Lung (tissue), 12 donors: ENCODE results near the gene ADAMTS14. TPM values are rescaled to one million over a fixed set of nuclear protein-coding genes. Genes with fewer than 3 reads are reported as not detected.

Source experiments
- ATAC-seq: fragments of 200-7000 bp; cut with Tn5 transposase; one replicate; pipeline ENCODE4 v1.9.1; 2020; ENCODE audit warnings: moderate number of reproducible peaks; ENCODE audit not compliant: insufficient read depth, low FRiP score
- DNase-seq, 3 donors: peaks; one replicate each; pipeline ENCODE4 v3.0.0-alpha.2; 2013 to 2017
- H3K27ac ChIP-seq, 2 donors: one replicate each; pipeline ENCODE4 v1.5.1; 2013; ENCODE audit warnings: mild to moderate bottlenecking in 2 of 2, moderate library complexity in 2 of 2, control low read depth in 1 of 2, inconsistent platforms in 1 of 2, low read depth in 1 of 2, low read length in 1 of 2
- H3K27me3 ChIP-seq, 3 donors: one replicate each; pipeline ENCODE4 v1.5.1; 2013; ENCODE audit warnings: low read length in 2 of 3; ENCODE audit not compliant: control insufficient read depth in 3 of 3, insufficient read depth in 3 of 3
- H3K36me3 ChIP-seq, 4 donors: one replicate each; pipeline ENCODE4 v1.5.1; 2013; ENCODE audit warnings: low read length in 4 of 4, mild to moderate bottlenecking in 1 of 4, moderate library complexity in 1 of 4; ENCODE audit not compliant: control insufficient read depth in 4 of 4, insufficient read depth in 4 of 4
- H3K4me1 ChIP-seq, 5 donors: one replicate each; pipeline ENCODE4 v1.5.1; 2013; ENCODE audit warnings: low read length in 5 of 5, mild to moderate bottlenecking in 2 of 5, moderate library complexity in 1 of 5; ENCODE audit not compliant: control insufficient read depth in 5 of 5, insufficient read depth in 5 of 5
- H3K4me3 ChIP-seq: one replicate; pipeline ENCODE4 v1.5.1; 2013; ENCODE audit warnings: mild to moderate bottlenecking, control low read depth, moderate library complexity
- H3K9ac ChIP-seq, 2 donors: one replicate each; pipeline ENCODE4 v1.5.1; 2013; ENCODE audit warnings: low read length in 2 of 2, control low read depth in 1 of 2; ENCODE audit not compliant: insufficient read depth in 1 of 2
- H3K9me3 ChIP-seq, 4 donors: one replicate each; pipeline ENCODE4 v1.5.1; 2013; ENCODE audit warnings: low read length in 3 of 4, mild to moderate bottlenecking in 1 of 4, moderate library complexity in 1 of 4; ENCODE audit not compliant: control insufficient read depth in 4 of 4, insufficient read depth in 3 of 4
- WGBS, 2 donors: extraction: QIAGEN DNeasy Blood & Tissue Kit; methylation state at CpG; one replicate each; pipeline ENCODE4 v1.1.7; 2013; 5-methylcytosine and 5-hydroxymethylcytosine counted together
- polyA plus RNA-seq, 2 donors: library from polyadenylated mRNA; stranded (reverse); fragments of 200-250 nt; gene quantifications; one replicate each; pipeline ENCODE4 v1.2.1, GENCODE V29; 2013
- total RNA-seq, 2 donors: library from RNA; depleted of rRNA in 1 of 2; stranded (reverse); fragments of >200 nt in 1 of 2; gene quantifications; one replicate each; pipeline ENCODE4 v1.2.1, GENCODE V29; 2014 to 2021
- TF ChIP-seq, protein P1 (sequence below): IDR thresholded peaks from 2 replicates; pipeline ENCODE4 v1.5.1; 2012; ENCODE audit warnings: mild to moderate bottlenecking; ENCODE audit errors: control extremely low read depth, extremely low read depth
- donor health status: control.
- donor health status: control.
- donor health status: Bipolar disorder and iron deficiency.
- donor health status: healthy.
- donor health status: DM: yes; HTN: yes; CAD: no.

ADAMTS14 gene
- total and polyA plus RNA-seq, 4 donors, result 0.47 to 3.9 (median 1.2) TPM

DNA sequence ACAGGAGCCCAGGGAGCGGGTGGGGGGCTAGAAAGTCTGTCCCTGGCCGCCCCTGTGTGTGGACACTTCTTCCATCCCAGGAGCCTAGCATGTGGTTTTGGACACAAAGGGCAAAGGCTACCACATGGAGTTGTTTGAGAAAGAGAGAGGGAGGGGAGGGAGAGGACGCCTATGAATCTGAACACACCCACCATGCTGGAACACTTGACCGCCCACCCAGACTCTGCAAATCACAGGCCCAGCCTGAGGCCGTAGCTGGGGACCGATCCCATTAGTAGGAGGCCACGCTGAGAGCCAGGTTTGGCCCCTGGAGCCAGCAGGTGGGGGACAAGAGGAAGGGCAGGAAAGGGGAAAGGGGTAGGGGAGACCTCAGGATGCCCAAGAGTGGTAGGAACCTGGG, 39.6 kb downstream of the ADAMTS14 start:
- DNase-seq (no peak), ATAC-seq (no peak)
- TF ChIP-seq, protein P1, sequence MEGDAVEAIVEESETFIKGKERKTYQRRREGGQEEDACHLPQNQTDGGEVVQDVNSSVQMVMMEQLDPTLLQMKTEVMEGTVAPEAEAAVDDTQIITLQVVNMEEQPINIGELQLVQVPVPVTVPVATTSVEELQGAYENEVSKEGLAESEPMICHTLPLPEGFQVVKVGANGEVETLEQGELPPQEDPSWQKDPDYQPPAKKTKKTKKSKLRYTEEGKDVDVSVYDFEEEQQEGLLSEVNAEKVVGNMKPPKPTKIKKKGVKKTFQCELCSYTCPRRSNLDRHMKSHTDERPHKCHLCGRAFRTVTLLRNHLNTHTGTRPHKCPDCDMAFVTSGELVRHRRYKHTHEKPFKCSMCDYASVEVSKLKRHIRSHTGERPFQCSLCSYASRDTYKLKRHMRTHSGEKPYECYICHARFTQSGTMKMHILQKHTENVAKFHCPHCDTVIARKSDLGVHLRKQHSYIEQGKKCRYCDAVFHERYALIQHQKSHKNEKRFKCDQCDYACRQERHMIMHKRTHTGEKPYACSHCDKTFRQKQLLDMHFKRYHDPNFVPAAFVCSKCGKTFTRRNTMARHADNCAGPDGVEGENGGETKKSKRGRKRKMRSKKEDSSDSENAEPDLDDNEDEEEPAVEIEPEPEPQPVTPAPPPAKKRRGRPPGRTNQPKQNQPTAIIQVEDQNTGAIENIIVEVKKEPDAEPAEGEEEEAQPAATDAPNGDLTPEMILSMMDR, result no peak
- H3K27ac ChIP-seq, result no peak overlapping the region
- no peaks in the 10 kb centered on the region for H3K9me3 ChIP-seq
- peaks cover 0 to 7% (median 0%) of the 10 kb centered on the region in 5 donors for H3K4me1 ChIP-seq
- no peaks in the 10 kb centered on the region for H3K27me3 ChIP-seq
- no peak overlapping the region for H3K9ac ChIP-seq
- 94 to 98% methylated on average over 7 of the region's 7 CpGs for WGBS, 2 donors
- H3K4me3 ChIP-seq, result no peak overlapping the region
- no peaks in the 10 kb centered on the region for H3K36me3 ChIP-seq

DNA sequence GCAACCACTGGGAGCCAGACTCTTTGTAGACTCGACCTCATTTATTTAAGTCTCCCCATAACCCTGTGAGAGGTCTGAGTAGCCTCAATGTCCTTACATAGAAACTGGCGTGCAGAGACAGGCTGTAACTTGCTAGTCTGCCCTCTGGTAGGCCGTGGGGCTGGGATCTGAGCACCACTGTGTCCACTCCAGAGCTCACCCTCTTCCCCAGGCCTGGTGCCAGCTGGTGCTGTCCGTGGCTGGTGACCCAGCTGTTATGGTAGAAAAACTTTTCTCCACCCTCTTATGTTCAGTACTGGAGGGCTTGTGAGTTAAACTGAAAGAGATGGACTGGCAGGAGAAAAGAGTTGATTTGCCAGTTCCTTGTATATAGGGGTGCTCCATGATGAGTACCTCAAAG, 41.9 kb downstream of the ADAMTS14 start:
- no peak overlapping the region for H3K4me3 ChIP-seq
- DNase-seq (no peak), ATAC-seq (no peak)
- TF ChIP-seq, protein P1, result no peak
- H3K4me1 ChIP-seq, result peaks cover 0 to 7% (median 0%) of the 10 kb centered on the region in 5 donors
- H3K36me3 ChIP-seq, result no peaks in the 10 kb centered on the region
- no peak overlapping the region for H3K27ac ChIP-seq
- no peaks in the 10 kb centered on the region for H3K27me3 ChIP-seq
- H3K9me3 ChIP-seq, result no peaks in the 10 kb centered on the region
- 75 to 96% methylated on average over 4 of the region's 4 CpGs for WGBS, 2 donors
- no peak overlapping the region for H3K9ac ChIP-seq

DNA sequence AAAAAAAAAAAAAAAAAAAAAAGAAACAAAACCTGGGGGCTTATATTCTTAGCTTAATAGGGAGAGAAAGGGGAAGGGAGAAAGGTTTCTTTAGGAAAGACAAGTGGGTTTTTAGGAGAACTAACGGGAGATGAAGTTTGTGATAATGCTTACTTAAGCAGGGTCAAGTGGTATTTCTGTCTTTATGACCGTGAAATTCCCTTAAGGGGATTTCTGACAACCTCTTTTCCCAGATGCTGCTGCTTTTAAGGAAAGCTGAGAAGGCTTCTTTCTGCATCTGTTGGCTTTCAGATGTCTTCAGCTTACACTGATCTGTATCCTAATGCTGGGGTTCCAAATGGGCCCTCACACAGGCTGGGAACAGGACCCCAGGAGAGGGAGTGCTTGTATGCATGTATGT, 42.6 kb downstream of the ADAMTS14 start:
- 62 to 81% methylated on average over 2 of the region's 2 CpGs for WGBS, 2 donors
- DNase-seq, result no peak
- TF ChIP-seq, protein P1, result no peak

More for the DNA sequence above, 42.6 kb downstream of the ADAMTS14 start:
- no peak overlapping the region for H3K4me3 ChIP-seq
- no peak overlapping the region for H3K27ac ChIP-seq
- peaks cover 0 to 7% (median 0%) of the 10 kb centered on the region in 5 donors for H3K4me1 ChIP-seq
- no peak for ATAC-seq
- H3K27me3 ChIP-seq, result no peaks in the 10 kb centered on the region
- no peak overlapping the region for H3K9ac ChIP-seq
- H3K36me3 ChIP-seq, result no peaks in the 10 kb centered on the region
- no peaks in the 10 kb centered on the region for H3K9me3 ChIP-seq
